NCI-H187 treated with DMSO at 0.1 percent for 48 hours (cell line): ENCODE results near the gene SPACA6.
"Not testable (repeated sequence)": the region's sequence is repeated elsewhere in the genome, so short reads cannot be mapped to it uniquely, and the experiment has no call there.

Source experiments
- DNase-seq: peaks from one replicate; lab custom pipeline; 2025; lab: John Stamatoyannopoulos, UW

The SPACA6 gene

GRCh38 chr19:51733742-51734522 lies 40.8 kb downstream of the SPACA6 start:
- DNase-seq, result no peak

DNA sequence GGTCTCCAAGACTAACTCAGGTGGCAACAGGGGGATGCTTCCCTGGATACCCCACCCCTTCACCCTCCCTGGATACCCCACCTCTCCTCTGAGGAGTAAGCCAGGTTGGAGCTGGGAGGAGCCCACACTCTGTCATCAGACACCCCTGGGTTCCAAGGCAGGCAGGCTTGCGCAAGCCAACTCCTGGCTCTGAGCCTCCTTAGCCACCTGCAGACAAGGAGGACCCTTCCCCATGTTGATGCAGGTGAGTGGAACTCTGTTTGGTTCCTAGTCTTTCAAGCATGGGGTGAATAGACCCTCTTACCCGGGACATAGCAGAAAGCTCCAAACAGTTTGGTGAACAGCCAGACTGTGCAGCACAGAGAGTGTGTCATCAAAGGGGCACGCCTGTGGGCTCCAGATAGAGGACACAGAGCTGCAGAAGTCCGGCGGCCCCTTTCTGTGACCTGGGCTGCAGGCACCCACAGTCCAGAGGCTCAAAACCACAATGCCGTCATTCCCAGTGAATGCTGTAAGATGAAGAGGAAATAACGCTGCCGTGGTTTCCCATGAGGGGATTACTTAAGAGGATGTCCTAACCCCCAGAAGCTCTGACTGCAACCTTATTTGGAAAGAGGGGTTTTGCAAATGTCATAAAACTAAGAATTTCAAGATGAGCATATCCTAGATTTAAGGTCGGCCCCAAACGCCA lies 42.8 kb downstream of the SPACA6 start:
- DNase-seq, result no peak

DNA sequence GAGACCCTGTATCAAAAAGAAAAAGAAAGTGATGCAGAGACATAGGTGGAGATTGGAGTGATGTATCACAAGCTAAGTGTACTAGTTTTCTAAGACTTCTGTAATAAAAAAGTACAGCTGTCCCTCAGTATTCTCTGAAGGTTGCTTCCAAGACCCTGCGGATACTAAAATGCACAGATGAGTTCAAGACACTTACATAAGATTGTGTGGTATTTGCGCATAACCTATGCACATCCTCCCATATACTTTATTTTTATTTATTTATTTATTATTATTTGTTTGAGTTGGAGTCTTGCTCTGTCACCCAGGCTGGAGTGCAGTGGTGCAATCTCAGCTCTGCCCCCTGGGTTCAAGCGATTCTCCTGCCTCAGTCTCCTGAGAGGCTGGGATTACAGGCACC lies 44.3 kb downstream of the SPACA6 start:
- no peak for DNase-seq

DNA sequence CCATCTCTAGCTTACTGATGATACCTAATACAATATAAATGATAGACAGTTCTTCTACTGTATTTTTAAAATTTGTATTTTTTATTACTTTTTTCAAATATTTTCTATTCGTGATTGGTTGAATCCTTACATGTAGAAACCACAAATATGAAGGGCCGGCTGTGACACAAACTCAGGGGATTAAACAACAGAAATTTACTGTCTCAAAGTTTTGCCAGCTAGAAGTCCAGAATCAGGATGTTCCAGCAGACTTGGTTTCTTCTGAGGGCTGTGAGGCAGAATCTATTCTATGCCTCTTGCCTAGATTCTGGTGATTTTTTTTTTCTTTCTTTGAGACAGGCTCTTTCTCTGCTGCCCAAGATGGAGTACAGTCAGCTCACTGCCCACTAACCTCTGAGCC lies 44.8 kb downstream of the SPACA6 start:
- no peak for DNase-seq

GRCh38 chr19:51738523-51738922 lies 45.4 kb downstream of the SPACA6 start:
- DNase-seq, result not testable (repeated sequence)

DNA sequence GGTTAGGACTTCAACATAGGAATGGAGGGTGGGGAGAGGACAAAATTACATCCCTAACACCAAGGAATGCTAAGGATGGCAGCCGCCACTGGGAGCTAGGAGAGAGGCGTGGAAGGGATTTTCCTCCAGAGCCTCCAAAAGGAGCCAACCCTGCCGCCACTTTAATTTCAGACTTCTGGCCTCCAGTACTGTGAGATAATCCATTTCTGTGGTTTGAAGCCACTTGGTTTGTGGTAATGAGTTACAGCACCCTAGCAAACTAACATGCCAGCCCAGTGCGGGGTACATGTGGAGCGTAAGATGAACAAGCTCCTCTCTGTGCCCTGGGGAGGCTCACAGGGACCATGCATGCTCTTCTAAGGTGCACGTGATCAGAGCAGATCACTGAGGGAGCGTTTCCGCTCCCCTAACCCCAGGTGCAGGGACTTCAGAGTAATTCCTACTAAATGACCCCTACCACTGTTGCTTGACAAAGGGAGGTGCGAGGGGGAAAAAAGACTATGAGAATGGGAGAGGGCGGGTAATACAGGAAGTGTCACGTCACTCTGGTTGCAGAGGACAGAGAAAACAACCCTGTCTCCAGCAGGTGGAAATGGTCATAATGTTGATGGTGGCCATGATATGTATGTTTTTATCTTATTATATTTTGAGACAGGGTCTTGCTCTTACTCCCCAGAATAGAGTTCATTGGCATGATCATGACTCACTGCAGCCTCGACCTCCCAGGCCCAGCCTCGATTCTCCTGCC lies 46.5 kb downstream of the SPACA6 start:
- DNase-seq, result no peak

DNA sequence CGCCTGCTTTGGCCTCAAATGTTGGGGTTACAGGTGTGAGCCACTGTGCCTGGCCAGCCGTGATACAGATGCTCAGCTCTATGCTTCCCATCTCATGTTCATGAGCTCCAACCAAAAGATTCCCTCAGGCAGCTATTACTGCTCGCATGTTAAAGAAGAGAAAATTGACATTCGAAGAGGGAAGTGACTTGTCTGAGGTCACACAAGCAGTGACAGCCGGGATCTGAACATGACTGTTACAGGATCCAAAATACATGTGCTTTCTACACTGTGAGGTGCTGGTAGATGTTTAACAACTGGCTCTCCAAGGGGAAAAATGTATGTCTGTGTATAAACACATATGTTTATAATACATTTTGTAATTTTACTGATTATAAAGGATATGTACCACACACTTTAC lies 47.2 kb downstream of the SPACA6 start:
- no peak for DNase-seq

DNA sequence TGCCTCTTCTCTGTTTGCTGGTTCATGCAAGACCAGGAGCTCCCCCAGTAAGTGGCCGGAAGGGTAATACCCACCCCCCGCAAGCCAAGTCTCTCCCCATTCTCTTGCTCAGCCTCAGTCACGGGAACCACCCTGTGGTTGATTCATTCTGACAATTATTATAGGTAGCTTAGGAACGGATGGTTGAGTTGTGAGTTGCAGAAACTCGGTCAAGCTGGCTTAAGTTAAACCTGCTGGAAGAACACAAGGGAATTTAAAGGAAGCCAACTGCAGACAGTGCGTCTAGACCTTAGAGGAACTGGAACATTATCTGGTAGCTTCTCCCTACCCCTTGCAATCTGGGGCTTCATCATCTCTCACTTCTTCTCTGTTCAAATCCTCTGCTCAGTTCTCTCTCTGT lies 49.7 kb downstream of the SPACA6 start:
- DNase-seq, result no peak

- no peak for DNase-seq
Measured at GRCh38 chr19:51743405-51743804, 50.3 kb downstream of the SPACA6 start.

DNA sequence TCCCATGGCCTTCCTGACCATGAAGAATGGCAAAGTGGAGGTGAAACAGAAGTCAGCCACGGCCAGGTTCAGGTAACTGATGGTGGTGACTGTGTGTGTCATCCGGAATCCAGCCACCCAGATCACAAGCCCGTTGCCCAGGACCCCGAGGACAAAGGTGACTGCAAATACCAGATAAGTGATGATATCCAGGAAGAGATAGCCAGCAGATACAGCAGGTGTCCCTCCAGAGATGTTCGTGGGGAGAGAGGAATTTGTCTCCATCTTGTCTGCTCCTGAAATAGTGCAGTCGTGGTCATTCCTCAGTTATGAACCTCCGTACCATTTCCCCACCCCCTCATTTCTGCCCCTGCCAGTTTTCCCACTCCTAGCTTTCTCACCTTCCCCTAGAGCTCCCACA lies 53.6 kb downstream of the SPACA6 start:
- DNase-seq, result no peak

GRCh38 chr19:51749979-51750378 lies 56.8 kb downstream of the SPACA6 start:
- no peak for DNase-seq

DNA sequence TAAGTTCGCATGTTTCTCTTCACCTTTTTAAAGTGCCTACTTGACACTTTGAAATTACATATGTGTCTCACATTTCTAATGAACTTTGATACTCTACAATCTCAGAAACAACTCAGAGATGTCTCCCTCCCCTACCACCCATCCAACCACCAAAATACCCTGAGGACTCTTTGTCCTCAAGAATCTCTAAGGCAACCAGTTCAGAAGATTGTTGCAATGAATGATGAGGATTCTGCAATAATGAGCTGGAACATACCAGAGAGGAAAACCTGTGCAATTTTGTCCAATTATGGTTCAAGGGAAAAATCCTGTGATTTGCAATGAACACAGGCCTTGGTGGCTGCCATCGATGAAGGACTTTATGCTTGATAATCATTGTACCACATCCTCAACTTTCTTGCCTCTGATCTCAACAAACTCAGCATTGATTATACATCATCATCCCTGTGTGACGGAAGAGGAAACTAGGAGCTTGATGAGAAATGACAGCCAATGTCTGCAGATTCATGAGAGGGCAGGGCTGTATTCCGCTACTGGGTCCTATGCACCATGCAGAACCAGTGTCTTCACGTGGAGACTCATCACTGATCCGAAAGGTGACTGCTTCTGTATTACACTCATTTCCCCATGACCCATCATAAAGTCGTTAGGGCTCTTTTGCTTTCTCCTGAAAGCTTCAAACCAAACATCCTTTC lies 57.4 kb downstream of the SPACA6 start:
- no peak for DNase-seq

DNA sequence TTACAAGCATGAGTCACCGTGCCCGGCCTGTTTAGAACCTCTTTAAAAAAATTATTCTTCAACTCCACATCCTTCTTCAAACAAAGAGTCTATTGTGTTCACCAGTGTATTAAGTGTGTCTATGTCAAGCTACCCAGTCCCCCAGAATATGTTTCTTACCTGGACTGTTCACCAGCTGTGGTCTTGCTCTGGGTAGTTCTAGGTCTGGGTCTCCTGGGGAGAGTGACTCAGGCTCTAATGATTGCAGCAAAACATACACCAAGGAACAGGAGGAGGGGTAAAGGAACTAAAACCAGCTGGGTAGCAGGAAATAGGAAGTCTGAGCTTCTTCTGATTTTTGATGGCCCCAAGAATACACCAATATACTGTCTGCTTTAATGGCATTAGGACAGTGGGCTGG lies 58.5 kb downstream of the SPACA6 start, which contains the start of gene FPR1:
TSS of gene FPR1 (minus strand) at position 224 of the 400 bp plus-strand sequence. CDS start 4,884 bp downstream, outside the sequence.
- no peak for DNase-seq

DNA sequence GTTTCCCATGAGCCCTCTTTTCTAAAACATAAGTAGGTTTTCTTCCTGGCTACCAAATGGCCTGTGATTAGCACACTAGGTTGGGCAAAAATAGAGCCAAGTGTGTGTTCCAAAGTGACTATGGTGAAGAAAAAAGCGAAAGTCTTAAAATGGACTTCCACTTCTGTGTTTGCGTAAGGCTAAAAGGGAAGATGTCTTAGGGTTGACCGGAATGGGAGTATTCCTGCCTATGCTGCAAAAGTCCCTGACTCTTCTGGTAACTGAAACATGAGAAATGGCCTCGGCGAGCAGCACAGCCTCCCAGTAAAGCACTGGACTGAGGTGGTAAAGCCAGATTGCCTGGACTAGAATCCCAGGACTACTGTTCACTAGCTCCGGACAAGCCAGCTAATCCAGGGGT lies 61.0 kb downstream of the SPACA6 start:
- no peak for DNase-seq

GRCh38 chr19:51754770-51755169 lies 61.6 kb downstream of the SPACA6 start:
- no peak for DNase-seq
